Cardiac muscle cell (in vitro differentiated cells and primary cell): Measurements from ENCODE around the gene CTBP2. TPM values are rescaled to one million over a fixed set of nuclear protein-coding genes. Genes with fewer than 3 reads are reported as not detected.

Experiments
- DNase-seq, 2 donors: peaks; one replicate each; pipeline versions ENCODE4 v3.0.0 to v3.0.0-alpha.2; 2010 to 2017; ENCODE audit warnings: low read depth in 1 of 2, low spot score in 1 of 2
- H3K27ac ChIP-seq: fragments of 200-600 bp; sonication (generic); 2 replicates; pipeline ENCODE4 v1.5.1; 2016
- H3K27me3 ChIP-seq: fragments of 200-600 bp; sonication (generic); 2 replicates; pipeline ENCODE4 v1.6.0; 2016; ENCODE audit warnings: control low read depth
- H3K36me3 ChIP-seq: fragments of 200-600 bp; sonication (generic); 2 replicates; pipeline ENCODE4 v1.5.1; 2016; ENCODE audit warnings: control low read depth
- H3K4me1 ChIP-seq: fragments of 200-600 bp; sonication (generic); 2 replicates; pipeline ENCODE4 v1.8.1; 2017; ENCODE audit warnings: low read depth, mild to moderate bottlenecking, mixed run types
- H3K4me3 ChIP-seq: fragments of 200-600 bp; sonication (generic); 2 replicates; pipeline ENCODE4 v1.5.1; 2016; ENCODE audit warnings: mild to moderate bottlenecking
- H3K9me3 ChIP-seq: fragments of 200-600 bp; sonication (generic); 2 replicates; pipeline ENCODE4 v1.5.1; 2017; ENCODE audit warnings: low read depth, mild to moderate bottlenecking, control low read depth
- polyA plus RNA-seq: library from polyadenylated mRNA; unstranded; fragments of >200 nt; fragmentation: Nextera tagmentation; extraction: Ambion mirVana; gene quantifications from 2 replicates; pipeline ENCODE4 v1.2.1, GENCODE V29; 2016
- total RNA-seq: library from RNA; depleted of rRNA; stranded (reverse); fragments of >200 nt; gene quantifications from 2 replicates; pipeline ENCODE4 v1.2.3, GENCODE V29; 2016
- TF ChIP-seq, protein P1 (sequence below): IDR thresholded peaks from 2 replicates; pipeline ENCODE4 v1.5.1; 2012; ENCODE audit warnings: low read depth, mild to moderate bottlenecking, low read length

The CTBP2 gene
- total and polyA plus RNA-seq, 2 experiments from 2014 or later: 67.4 to 74.5 TPM

GRCh38 chr10:125127110-125127509, 33.3 kb downstream of the CTBP2 start:
- no peak overlapping the region for H3K4me3 ChIP-seq
- DNase-seq: no peak
- H3K27me3 ChIP-seq: no peaks in the 10 kb centered on the region
- no peak overlapping the region for H3K27ac ChIP-seq
- H3K4me1 ChIP-seq: peaks cover 23% of the 10 kb centered on the region
- TF ChIP-seq, protein P1, sequence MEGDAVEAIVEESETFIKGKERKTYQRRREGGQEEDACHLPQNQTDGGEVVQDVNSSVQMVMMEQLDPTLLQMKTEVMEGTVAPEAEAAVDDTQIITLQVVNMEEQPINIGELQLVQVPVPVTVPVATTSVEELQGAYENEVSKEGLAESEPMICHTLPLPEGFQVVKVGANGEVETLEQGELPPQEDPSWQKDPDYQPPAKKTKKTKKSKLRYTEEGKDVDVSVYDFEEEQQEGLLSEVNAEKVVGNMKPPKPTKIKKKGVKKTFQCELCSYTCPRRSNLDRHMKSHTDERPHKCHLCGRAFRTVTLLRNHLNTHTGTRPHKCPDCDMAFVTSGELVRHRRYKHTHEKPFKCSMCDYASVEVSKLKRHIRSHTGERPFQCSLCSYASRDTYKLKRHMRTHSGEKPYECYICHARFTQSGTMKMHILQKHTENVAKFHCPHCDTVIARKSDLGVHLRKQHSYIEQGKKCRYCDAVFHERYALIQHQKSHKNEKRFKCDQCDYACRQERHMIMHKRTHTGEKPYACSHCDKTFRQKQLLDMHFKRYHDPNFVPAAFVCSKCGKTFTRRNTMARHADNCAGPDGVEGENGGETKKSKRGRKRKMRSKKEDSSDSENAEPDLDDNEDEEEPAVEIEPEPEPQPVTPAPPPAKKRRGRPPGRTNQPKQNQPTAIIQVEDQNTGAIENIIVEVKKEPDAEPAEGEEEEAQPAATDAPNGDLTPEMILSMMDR: no peak
- H3K9me3 ChIP-seq: no peaks in the 10 kb centered on the region
- H3K36me3 ChIP-seq: peaks cover 3% of the 10 kb centered on the region

DNA sequence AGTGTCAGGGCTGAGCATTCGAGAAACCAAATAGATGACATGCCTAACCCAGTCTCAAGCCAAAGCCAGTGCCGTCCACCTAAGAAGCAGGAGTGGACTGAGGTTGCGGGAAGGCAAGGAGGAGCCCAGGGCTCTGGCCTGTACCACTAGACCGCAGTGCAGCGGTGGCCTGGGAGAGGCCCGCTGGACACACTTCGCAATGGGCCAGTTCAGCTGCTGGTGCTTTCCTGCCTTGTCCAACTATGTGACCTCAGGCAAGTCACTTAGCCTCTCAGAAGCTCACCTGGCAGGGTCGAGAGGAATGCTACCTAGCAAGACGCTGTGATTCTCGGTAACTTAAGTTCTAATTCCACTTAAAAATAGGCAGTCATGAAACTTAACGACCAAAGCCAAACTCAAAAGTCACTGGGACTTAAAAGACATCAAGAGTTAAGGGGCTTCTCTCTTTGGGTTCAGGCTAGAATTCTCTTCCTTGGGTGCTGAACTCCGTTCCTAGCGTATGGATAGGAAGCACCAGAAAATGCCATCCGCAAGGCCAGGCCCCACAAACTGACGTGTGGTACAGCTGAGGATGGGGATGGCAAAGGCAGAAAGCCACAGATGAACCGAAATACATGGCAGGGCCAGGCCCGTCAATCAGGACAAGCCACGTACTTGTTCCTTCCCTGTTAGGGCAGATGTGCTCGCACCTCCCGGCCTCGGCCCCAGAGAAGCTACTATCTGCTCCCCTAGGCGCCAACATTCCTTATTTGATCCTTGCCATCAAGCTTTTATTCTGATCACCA, 34.2 kb downstream of the CTBP2 start:
- Histone ChIP-seq H3K27me3 (no peaks in the 10 kb centered on the region), H3K4me1 (peaks cover 23% of the 10 kb centered on the region), H3K9me3 (no peaks in the 10 kb centered on the region), H3K4me3 (no peak overlapping the region), H3K27ac (no peak overlapping the region), H3K36me3 (peaks cover 3% of the 10 kb centered on the region)
- TF ChIP-seq, protein P1: no peak
- no peak for DNase-seq

GRCh38 chr10:125124907-125125306, 35.5 kb downstream of the CTBP2 start:
- peaks cover 3% of the 10 kb centered on the region for H3K36me3 ChIP-seq
- DNase-seq: no peak
- H3K4me1 ChIP-seq: peaks cover 23% of the 10 kb centered on the region
- no peak overlapping the region for H3K27ac ChIP-seq
- no peaks in the 10 kb centered on the region for H3K27me3 ChIP-seq
- no peak overlapping the region for H3K4me3 ChIP-seq
- TF ChIP-seq, protein P1: no peak
- H3K9me3 ChIP-seq: no peaks in the 10 kb centered on the region

DNA sequence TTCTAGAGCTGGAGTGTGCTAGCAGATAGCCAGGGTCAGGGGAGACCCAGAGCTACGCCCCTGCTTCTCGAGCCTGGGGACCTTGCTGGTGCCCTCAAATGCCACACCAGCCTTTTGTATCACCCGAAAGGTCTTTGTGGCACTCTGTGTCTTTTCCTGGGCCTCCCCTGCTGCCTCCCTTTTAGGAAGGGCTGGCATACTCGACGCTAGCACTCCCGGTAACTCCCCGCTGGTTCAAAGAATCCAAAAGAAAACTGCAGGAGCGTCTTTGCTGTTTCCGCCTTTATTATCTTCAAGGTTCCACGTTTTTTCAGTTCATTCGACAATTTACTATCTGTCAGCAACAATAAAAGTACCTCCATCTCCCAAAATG, 36.3 kb downstream of the CTBP2 start:
- Histone ChIP-seq H3K9me3 (no peaks in the 10 kb centered on the region), H3K27ac (no peak overlapping the region), H3K4me1 (peaks cover 23% of the 10 kb centered on the region), H3K27me3 (no peaks in the 10 kb centered on the region), H3K36me3 (peaks cover 2% of the 10 kb centered on the region), H3K4me3 (no peak overlapping the region)
- no peak for DNase-seq
- TF ChIP-seq, protein P1: no peak

- H3K27ac ChIP-seq: no peak overlapping the region
- peak in 1 of 2 donors; percentile 83 for DNase-seq
- H3K4me1 ChIP-seq: peaks cover 23% of the 10 kb centered on the region
These were observed 36.8 kb downstream of the CTBP2 start for GRCh38 chr10:125123476-125124114.

More at GRCh38 chr10:125123476-125124114, 36.8 kb downstream of the CTBP2 start:
- no peak overlapping the region for H3K4me3 ChIP-seq
- TF ChIP-seq, protein P1: no peak
- H3K27me3 ChIP-seq: no peaks in the 10 kb centered on the region
- H3K9me3 ChIP-seq: no peaks in the 10 kb centered on the region
- no peaks in the 10 kb centered on the region for H3K36me3 ChIP-seq
